Hepatocyte (in vitro differentiated cells): ENCODE measurements around the gene C15orf39. TPM values are rescaled to one million over a fixed set of nuclear protein-coding genes. Genes with fewer than 3 reads are reported as not detected.

Source experiments
- DNase-seq: peaks from one replicate; pipeline ENCODE4 v3.0.0-alpha.2; 2016; ENCODE audit warnings: low spot score
- H2AFZ ChIP-seq: fragments of 200-600 bp; sonication (generic); 2 replicates; pipeline ENCODE4 v1.6.0; 2016; ENCODE audit warnings: antibody characterized with exemption, mild to moderate bottlenecking
- H3K27ac ChIP-seq: fragments of 200-600 bp; sonication (generic); 2 replicates; pipeline ENCODE4 v1.5.1; 2016; ENCODE audit warnings: mild to moderate bottlenecking
- H3K27me3 ChIP-seq: fragments of 200-600 bp; sonication (generic); 2 replicates; pipeline ENCODE4 v1.6.1; 2016
- H3K36me3 ChIP-seq: fragments of 200-600 bp; sonication (generic); replicated peaks from 2 replicates; pipeline ENCODE4 v1.5.1; 2016; ENCODE audit warnings: low read depth; ENCODE audit not compliant: insufficient read depth
- H3K4me1 ChIP-seq: fragments of 200-600 bp; sonication (generic); 2 replicates; pipeline ENCODE4 v1.5.1; 2016; ENCODE audit warnings: mild to moderate bottlenecking, moderate library complexity; ENCODE audit not compliant: insufficient read depth
- H3K4me2 ChIP-seq: fragments of 200-600 bp; sonication (generic); 2 replicates; pipeline ENCODE4 v1.6.0; 2016
- H3K4me3 ChIP-seq: fragments of 200-600 bp; sonication (generic); 2 replicates; pipeline ENCODE4 v1.5.1; 2016; ENCODE audit warnings: mild to moderate bottlenecking
- H3K79me2 ChIP-seq: fragments of 200-600 bp; sonication (generic); 2 replicates; pipeline ENCODE4 v1.6.0; 2017; ENCODE audit warnings: mild to moderate bottlenecking
- H3K9me2 ChIP-seq: fragments of 200-600 bp; sonication (generic); replicated peaks from 2 replicates; pipeline ENCODE4 v1.6.0; 2017; ENCODE audit warnings: mild to moderate bottlenecking; ENCODE audit not compliant: insufficient read depth
- H3K9me3 ChIP-seq: fragments of 200-600 bp; sonication (generic); 2 replicates; pipeline ENCODE4 v1.5.1; 2016; ENCODE audit warnings: low read depth, mild to moderate bottlenecking
- H4K20me1 ChIP-seq: fragments of 200-600 bp; sonication (generic); 2 replicates; pipeline ENCODE4 v1.6.0; 2016; ENCODE audit warnings: mild to moderate bottlenecking; ENCODE audit not compliant: insufficient read depth, poor library complexity, severe bottlenecking
- EZH2 ChIP-seq: fragments of 200-600 bp; sonication (generic); IDR thresholded peaks from 2 replicates; pipeline ENCODE4 v1.6.1; 2016; ENCODE audit warnings: antibody characterized with exemption, mild to moderate bottlenecking, borderline replicate concordance
- EZH2phosphoT487 ChIP-seq: fragments of 200-600 bp; sonication (generic); IDR thresholded peaks from one replicate; pipeline ENCODE4 v1.6.1; 2018; ENCODE audit warnings: antibody characterized with exemption, mild to moderate bottlenecking, low read depth, moderate library complexity; ENCODE audit not compliant: unreplicated experiment, severe bottlenecking
- WGBS: methylation state at CpG from one replicate; pipeline ENCODE4 v1.1.6; 2016; ENCODE audit warnings: low lambda C conversion rate; ENCODE audit errors: missing lambda C conversion rate; 5-methylcytosine and 5-hydroxymethylcytosine counted together
- polyA plus RNA-seq: library from polyadenylated mRNA; unstranded; fragments of >200 nt; fragmentation: Nextera tagmentation; extraction: Ambion mirVana; gene quantifications from 2 replicates; pipeline ENCODE4 v1.2.1, GENCODE V29; 2016
- total RNA-seq: library from RNA; depleted of rRNA; stranded (reverse); fragments of >200 nt; gene quantifications from 2 replicates; pipeline ENCODE4 v1.2.3, GENCODE V29; 2014
- TF ChIP-seq, protein P1 (sequence below): fragments of 200-600 bp; sonication (generic); IDR thresholded peaks from 2 replicates; pipeline ENCODE4 v1.5.1; 2016; ENCODE audit warnings: antibody characterized with exemption, mild to moderate bottlenecking; ENCODE audit not compliant: poor library complexity

C15orf39 gene
- total and polyA plus RNA-seq, 2 experiments from 2014 or later = 15.3 to 18.3 TPM

DNA sequence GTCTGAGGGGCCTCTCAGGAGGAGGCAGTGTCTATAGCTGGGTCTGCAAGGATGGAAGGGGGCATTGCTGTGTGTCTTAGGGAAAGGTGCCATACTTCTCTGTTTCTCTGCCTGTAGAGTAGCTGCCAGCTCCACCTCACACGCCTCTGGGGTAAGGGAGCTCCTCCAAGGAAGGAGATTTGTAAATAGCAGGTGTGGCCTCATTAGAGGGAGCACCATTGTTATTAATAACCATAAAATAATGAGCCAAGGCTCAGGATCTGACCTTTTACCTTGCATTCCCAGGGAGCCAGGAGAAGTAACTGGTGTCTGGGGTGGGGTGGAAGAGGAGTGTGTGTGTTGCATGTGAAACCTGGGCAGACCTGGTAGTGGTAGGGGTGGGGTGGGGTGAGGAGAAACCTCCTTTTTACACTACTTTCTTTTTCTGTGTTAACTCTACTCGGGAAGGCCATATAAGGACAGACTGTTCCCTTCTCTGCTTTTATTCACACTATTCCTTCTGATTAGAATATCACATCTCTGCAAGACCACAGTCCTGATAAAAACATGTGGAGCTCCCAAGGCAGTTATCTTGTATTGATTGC is 2.2 kb upstream of the C15orf39 start:
- no peak overlapping the region for H2AFZ ChIP-seq
- TF ChIP-seq EZH2 (no peak), EZH2phosphoT487 (no peak)
- TF ChIP-seq, protein P1, sequence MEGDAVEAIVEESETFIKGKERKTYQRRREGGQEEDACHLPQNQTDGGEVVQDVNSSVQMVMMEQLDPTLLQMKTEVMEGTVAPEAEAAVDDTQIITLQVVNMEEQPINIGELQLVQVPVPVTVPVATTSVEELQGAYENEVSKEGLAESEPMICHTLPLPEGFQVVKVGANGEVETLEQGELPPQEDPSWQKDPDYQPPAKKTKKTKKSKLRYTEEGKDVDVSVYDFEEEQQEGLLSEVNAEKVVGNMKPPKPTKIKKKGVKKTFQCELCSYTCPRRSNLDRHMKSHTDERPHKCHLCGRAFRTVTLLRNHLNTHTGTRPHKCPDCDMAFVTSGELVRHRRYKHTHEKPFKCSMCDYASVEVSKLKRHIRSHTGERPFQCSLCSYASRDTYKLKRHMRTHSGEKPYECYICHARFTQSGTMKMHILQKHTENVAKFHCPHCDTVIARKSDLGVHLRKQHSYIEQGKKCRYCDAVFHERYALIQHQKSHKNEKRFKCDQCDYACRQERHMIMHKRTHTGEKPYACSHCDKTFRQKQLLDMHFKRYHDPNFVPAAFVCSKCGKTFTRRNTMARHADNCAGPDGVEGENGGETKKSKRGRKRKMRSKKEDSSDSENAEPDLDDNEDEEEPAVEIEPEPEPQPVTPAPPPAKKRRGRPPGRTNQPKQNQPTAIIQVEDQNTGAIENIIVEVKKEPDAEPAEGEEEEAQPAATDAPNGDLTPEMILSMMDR = no peak
- peaks cover 43% of the 10 kb centered on the region for H3K4me1 ChIP-seq
- no peaks in the 10 kb centered on the region for H3K9me3 ChIP-seq
- no peaks in the 10 kb centered on the region for H3K27me3 ChIP-seq
- no peak overlapping the region for H3K4me2 ChIP-seq
- peaks cover 27% of the 10 kb centered on the region for H3K79me2 ChIP-seq
- no peaks in the 10 kb centered on the region for H3K36me3 ChIP-seq
- no peak overlapping the region for H3K4me3 ChIP-seq
- no peaks in the 10 kb centered on the region for H3K9me2 ChIP-seq
- peaks cover 14% of the 10 kb centered on the region for H4K20me1 ChIP-seq
- 91% methylated on average over 2 of the region's 2 CpGs for WGBS
- H3K27ac ChIP-seq = peak overlapping the region; percentile 99
- no peak for DNase-seq

DNA sequence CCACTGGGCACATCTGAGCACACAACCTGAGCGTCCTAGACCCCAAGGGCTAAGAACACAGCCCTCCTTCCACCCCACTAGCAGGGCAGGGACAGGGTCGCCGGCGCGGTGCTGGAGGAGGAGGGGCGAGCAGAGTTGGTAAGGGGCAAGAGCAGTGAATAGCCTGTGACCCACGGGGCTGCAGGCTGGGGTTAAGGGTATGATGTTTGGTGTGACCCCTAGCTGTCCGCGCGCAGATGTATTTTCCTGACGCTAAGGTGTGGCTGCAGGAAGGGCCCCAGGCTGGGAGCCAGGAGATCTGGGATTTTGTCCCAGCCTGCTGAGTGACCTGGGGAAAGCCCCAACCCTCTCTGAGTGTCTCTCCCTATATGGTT is 1.3 kb upstream of the C15orf39 start:
- Histone ChIP-seq H3K9me3 (no peaks in the 10 kb centered on the region), H3K4me2 (peak overlapping the region; percentile 94), H3K4me1 (peaks cover 44% of the 10 kb centered on the region), H2AFZ (no peak overlapping the region), H3K27me3 (no peaks in the 10 kb centered on the region), H3K27ac (peak overlapping the region; percentile 99), H3K36me3 (no peaks in the 10 kb centered on the region), H3K4me3 (no peak overlapping the region), H3K9me2 (no peaks in the 10 kb centered on the region), H3K79me2 (peaks cover 34% of the 10 kb centered on the region), H4K20me1 (peaks cover 22% of the 10 kb centered on the region)
- WGBS = 46% methylated on average over 11 of the region's 11 CpGs
- TF ChIP-seq, protein P1 = no peak
- no peak for TF ChIP-seq EZH2phosphoT487
- TF ChIP-seq EZH2 = no peak
- DNase-seq = no peak

DNA sequence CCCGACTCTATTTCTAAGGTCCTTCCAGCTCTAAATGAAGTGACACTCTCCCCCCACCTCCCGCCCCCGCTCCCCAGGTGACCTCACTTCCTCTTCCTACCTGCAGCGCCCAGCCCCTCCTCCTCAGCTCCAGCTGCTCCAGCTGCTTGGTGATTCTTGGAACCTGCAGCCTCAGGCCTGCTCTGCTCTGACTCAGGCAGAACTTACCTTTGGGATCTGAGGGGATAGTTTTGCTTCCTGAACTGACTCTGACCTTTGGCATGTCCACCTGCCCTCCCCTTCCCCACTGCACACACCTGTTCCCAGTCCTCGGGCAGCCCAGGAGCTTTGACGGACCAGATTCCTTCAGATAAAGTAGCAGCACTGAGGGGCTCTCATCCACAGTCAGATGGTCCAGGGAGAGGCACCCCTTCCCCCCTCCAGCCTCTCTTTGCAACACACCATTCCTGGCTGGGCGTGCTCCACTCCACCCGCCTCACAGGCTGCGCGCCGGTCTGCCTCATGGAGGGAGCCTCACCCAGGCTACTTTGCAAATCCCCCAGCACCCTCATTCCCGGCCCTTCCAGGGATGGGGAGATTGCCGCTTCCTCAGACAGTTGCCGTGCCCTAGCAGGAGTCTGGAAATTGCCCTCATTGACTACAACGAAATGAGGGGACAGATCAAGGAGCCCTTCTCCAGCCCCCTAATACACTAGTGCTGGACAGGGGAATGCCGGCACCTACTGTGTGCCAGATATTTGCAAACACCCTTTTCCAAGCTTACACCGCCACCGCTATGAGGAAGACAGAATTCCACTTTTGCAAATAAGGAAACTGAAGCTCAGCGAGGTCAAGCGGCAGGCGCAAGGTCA is 692 bp upstream of the C15orf39 start:
- Histone ChIP-seq H3K4me1 (peaks cover 38% of the 10 kb centered on the region), H3K27me3 (no peaks in the 10 kb centered on the region), H3K4me2 (peak overlapping the region; percentile 94), H3K79me2 (peaks cover 40% of the 10 kb centered on the region), H2AFZ (no peak overlapping the region), H3K27ac (peak overlapping the region; percentile 99), H3K9me3 (no peaks in the 10 kb centered on the region), H4K20me1 (peaks cover 28% of the 10 kb centered on the region), H3K9me2 (no peaks in the 10 kb centered on the region), H3K4me3 (peak overlapping the region; percentile 97), H3K36me3 (no peaks in the 10 kb centered on the region)
- peak; percentile 90 for DNase-seq
- TF ChIP-seq, protein P1 = peak; percentile 13
- TF ChIP-seq EZH2phosphoT487 (no peak), EZH2 (no peak)
- 11% methylated on average over 19 of the region's 21 CpGs for WGBS
